Body of pancreas (tissue), 4 donors: ENCODE data around the gene RAB26.

Experiments
- CTCF ChIP-seq, 7 experiments: fragments of 450-650 bp in 4 of 7; fragments of 200-600 bp in 3 of 7; sonication (generic) in 3 of 7; IDR thresholded peaks; one replicate each; pipeline ENCODE4 v1.5.1; 2016 to 2019; ENCODE audit warnings: antibody characterized with exemption in 7 of 7
- POLR2A ChIP-seq, 3 donors: fragments of 450-650 bp; IDR thresholded peaks; one replicate each; pipeline ENCODE4 v1.6.1; 2016; ENCODE audit warnings: antibody characterized with exemption in 3 of 3, mild to moderate bottlenecking in 2 of 3

- no peak for TF ChIP-seq POLR2A (IDR thresholded peaks at IDR 0.05)
- TF ChIP-seq CTCF (IDR thresholded peaks at IDR 0.05), result no peak
Observed at GRCh38 chr16:2180461-2180860, 32.0 kb downstream of the RAB26 start.
